GM23248 (cell line): ENCODE data around the gene RAD51B. TPM values are rescaled to one million over a fixed set of nuclear protein-coding genes. Genes with fewer than 3 reads are reported as not detected.

Experiments
- DNase-seq: peaks from one replicate; pipeline ENCODE4 v3.0.0-alpha.2; 2015
- H2AFZ ChIP-seq: fragments of 200-600 bp; sonication (generic); 2 replicates; pipeline ENCODE4 v1.6.1; 2016; ENCODE audit warnings: antibody characterized with exemption
- H3F3A ChIP-seq: fragments of 200-600 bp; sonication (generic); 2 replicates; pipeline ENCODE4 v1.6.1; 2016; ENCODE audit warnings: mild to moderate bottlenecking, antibody characterized with exemption, mixed run types; ENCODE audit not compliant: insufficient read depth
- H3K27ac ChIP-seq: fragments of 200-600 bp; sonication (generic); 2 replicates; pipeline ENCODE4 v1.5.1; 2016; ENCODE audit warnings: mild to moderate bottlenecking
- H3K27me3 ChIP-seq: fragments of 200-600 bp; sonication (generic); replicated peaks from 2 replicates; pipeline ENCODE4 v1.6.1; 2016; ENCODE audit warnings: mild to moderate bottlenecking; ENCODE audit not compliant: insufficient read depth
- H3K36me3 ChIP-seq: fragments of 200-600 bp; sonication (generic); 2 replicates; pipeline ENCODE4 v1.6.1; 2016; ENCODE audit warnings: low read depth, mild to moderate bottlenecking
- H3K4me1 ChIP-seq: fragments of 200-600 bp; sonication (generic); 2 replicates; pipeline ENCODE4 v1.6.1; 2016; ENCODE audit warnings: mild to moderate bottlenecking; ENCODE audit not compliant: insufficient read depth
- H3K4me2 ChIP-seq: fragments of 200-600 bp; sonication (generic); one replicate; pipeline ENCODE4 v1.6.1; 2016; ENCODE audit warnings: mild to moderate bottlenecking; ENCODE audit not compliant: unreplicated experiment
- H3K4me3 ChIP-seq: fragments of 200-600 bp; sonication (generic); 2 replicates; pipeline ENCODE4 v1.5.1; 2016; ENCODE audit warnings: mild to moderate bottlenecking
- H3K79me2 ChIP-seq: fragments of 200-600 bp; sonication (generic); 2 replicates; pipeline ENCODE4 v1.6.1; 2016; ENCODE audit warnings: mild to moderate bottlenecking; ENCODE audit not compliant: insufficient read depth
- H3K9ac ChIP-seq: fragments of 200-600 bp; sonication (generic); 2 replicates; pipeline ENCODE4 v1.6.1; 2016; ENCODE audit warnings: mild to moderate bottlenecking
- H3K9me2 ChIP-seq: fragments of 200-600 bp; sonication (generic); 2 replicates; pipeline ENCODE4 v1.6.1; 2016; ENCODE audit warnings: mixed run types, mild to moderate bottlenecking, moderate library complexity; ENCODE audit not compliant: insufficient read depth
- H3K9me3 ChIP-seq: fragments of 200-600 bp; sonication (generic); one replicate; pipeline ENCODE4 v1.6.1; 2017; ENCODE audit warnings: low read depth
- H4K20me1 ChIP-seq: fragments of 200-600 bp; sonication (generic); 2 replicates; pipeline ENCODE4 v1.6.0; 2016; ENCODE audit not compliant: insufficient read depth
- EZH2 ChIP-seq: fragments of 200-600 bp; sonication (generic); IDR thresholded peaks from 2 replicates; pipeline ENCODE4 v1.6.1; 2018; ENCODE audit warnings: antibody characterized with exemption, mild to moderate bottlenecking; ENCODE audit not compliant: insufficient read depth, poor library complexity, severe bottlenecking
- EZH2phosphoT487 ChIP-seq: fragments of 200-600 bp; sonication (generic); IDR thresholded peaks from 2 replicates; pipeline ENCODE4 v1.6.1; 2018; ENCODE audit warnings: antibody characterized with exemption, moderate library complexity, mild to moderate bottlenecking, low read depth; ENCODE audit not compliant: insufficient read depth
- WGBS, 2 experiments: methylation state at CpG; one replicate each; pipeline ENCODE4 v1.1.6; 2015 to 2017; ENCODE audit warnings: low lambda C conversion rate in 2 of 2, low coverage in 1 of 2; ENCODE audit errors: missing lambda C conversion rate in 2 of 2; 5-methylcytosine and 5-hydroxymethylcytosine counted together
- in situ Hi-C: fragments of 300-500 bp; cut with MboI; formaldehyde crosslinking; loops from 2 replicates; pipeline ENCODE4 v1.15.0; 2020
- polyA plus RNA-seq: library from polyadenylated mRNA; unstranded; fragments of >200 nt; fragmentation: Nextera tagmentation; extraction: Ambion mirVana; gene quantifications from 2 replicates; pipeline ENCODE4 v1.2.1, GENCODE V29; 2016
- total RNA-seq: library from RNA; depleted of rRNA; stranded (reverse); fragments of >200 nt; shearing (Covaris generic); gene quantifications from 2 replicates; pipeline ENCODE4 v1.2.3, GENCODE V29; 2014

RAD51B gene
- total and polyA plus RNA-seq, 2 experiments from 2014 or later, result 4.0 to 8.8 TPM

GRCh38 chr14:68228656-68229055, 409.1 kb downstream of the RAD51B start:
- no peaks in the 10 kb centered on the region for H3K79me2 ChIP-seq
- no peaks in the 10 kb centered on the region for H3K27me3 ChIP-seq
- no peak overlapping the region for H3K4me2 ChIP-seq
- H3K36me3 ChIP-seq, result no peaks in the 10 kb centered on the region
- TF ChIP-seq EZH2phosphoT487 (no peak), EZH2 (no peak)
- WGBS, 2 experiments, result 97 to 100% methylated on average over 3 of the region's 3 CpGs
- H3K9me3 ChIP-seq, result no peaks in the 10 kb centered on the region
- no peak overlapping the region for H2AFZ ChIP-seq
- in situ Hi-C loops, result no loop called here
- no peaks in the 10 kb centered on the region for H3K9me2 ChIP-seq
- no peak overlapping the region for H3K4me3 ChIP-seq
- no peaks in the 10 kb centered on the region for H4K20me1 ChIP-seq
- no peak overlapping the region for H3K9ac ChIP-seq
- no peak for DNase-seq
- peaks cover 19% of the 10 kb centered on the region for H3F3A ChIP-seq
- H3K4me1 ChIP-seq, result peaks cover 32% of the 10 kb centered on the region
- no peak overlapping the region for H3K27ac ChIP-seq

- no peak overlapping the region for H2AFZ ChIP-seq
- H3K27me3 ChIP-seq, result no peaks in the 10 kb centered on the region
- no peak for TF ChIP-seq EZH2
- TF ChIP-seq EZH2phosphoT487, result no peak
- no peaks in the 10 kb centered on the region for H3K79me2 ChIP-seq
- no peak overlapping the region for H3K4me3 ChIP-seq
- peaks cover 19% of the 10 kb centered on the region for H3F3A ChIP-seq
- H3K9ac ChIP-seq, result no peak overlapping the region
- no peak overlapping the region for H3K27ac ChIP-seq
- H4K20me1 ChIP-seq, result no peaks in the 10 kb centered on the region
- DNase-seq, result no peak
- peaks cover 32% of the 10 kb centered on the region for H3K4me1 ChIP-seq
- H3K36me3 ChIP-seq, result no peaks in the 10 kb centered on the region
- no peaks in the 10 kb centered on the region for H3K9me2 ChIP-seq
- H3K9me3 ChIP-seq, result no peaks in the 10 kb centered on the region
- in situ Hi-C loops, result no loop called here
- H3K4me2 ChIP-seq, result no peak overlapping the region
- WGBS, 2 experiments, result 98 to 99% methylated on average over 3 of the region's 3 CpGs
Observed at GRCh38 chr14:68229423-68230100, 410.0 kb downstream of the RAD51B start.

DNA sequence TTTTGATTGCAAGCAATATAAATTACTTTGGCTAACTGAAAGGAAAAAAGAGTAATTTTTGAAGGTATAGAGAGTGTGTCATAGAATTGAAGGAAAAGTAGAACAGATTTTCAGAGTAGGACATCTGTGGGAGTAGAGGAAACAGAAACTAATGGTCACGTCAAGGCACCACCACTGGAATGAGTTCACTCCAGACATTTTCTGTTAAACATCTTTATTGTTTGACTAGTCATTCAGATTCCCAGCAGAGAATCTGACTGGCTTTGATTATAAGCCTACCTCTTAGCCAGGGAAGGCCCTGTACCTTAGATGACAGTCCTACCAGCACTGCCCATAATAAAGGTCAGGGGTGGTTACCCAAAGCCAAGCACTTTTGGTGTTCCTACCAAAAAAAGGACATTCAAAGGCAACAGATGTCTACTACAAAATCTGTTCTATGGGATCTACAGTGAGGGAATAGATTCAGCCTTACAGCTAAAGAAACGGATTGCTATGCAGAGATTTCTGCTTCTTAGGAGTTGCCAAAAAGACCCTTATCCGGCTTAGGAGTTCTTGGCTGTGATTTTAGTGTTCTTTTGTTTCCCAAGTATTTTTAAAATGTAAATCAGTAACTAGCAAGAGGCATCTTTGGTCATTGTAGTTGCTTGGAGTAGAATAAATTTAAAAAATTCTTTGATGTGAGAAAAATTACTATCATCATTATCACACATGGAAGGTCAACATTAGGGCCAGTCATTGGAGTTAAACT, 410.8 kb downstream of the RAD51B start:
- Histone ChIP-seq H3K4me3 (no peak overlapping the region), H3K27ac (no peak overlapping the region), H2AFZ (no peak overlapping the region), H3K36me3 (no peaks in the 10 kb centered on the region), H3K9me2 (no peaks in the 10 kb centered on the region), H3K27me3 (no peaks in the 10 kb centered on the region), H3K9me3 (no peaks in the 10 kb centered on the region), H4K20me1 (no peaks in the 10 kb centered on the region), H3K79me2 (no peaks in the 10 kb centered on the region), H3K4me2 (no peak overlapping the region), H3F3A (peaks cover 19% of the 10 kb centered on the region), H3K4me1 (peaks cover 32% of the 10 kb centered on the region), H3K9ac (no peak overlapping the region)
- in situ Hi-C loops, result no loop called here
- TF ChIP-seq EZH2phosphoT487 (no peak), EZH2 (no peak)
- DNase-seq, result no peak
- 81 to 82% methylated on average over 3 of the region's 3 CpGs for WGBS, 2 experiments

- 95 to 100% methylated on average over 2 of the region's 2 CpGs for WGBS, 2 experiments
- Histone ChIP-seq H3K9me2 (no peaks in the 10 kb centered on the region), H3K36me3 (no peaks in the 10 kb centered on the region), H3F3A (peaks cover 19% of the 10 kb centered on the region), H3K79me2 (no peaks in the 10 kb centered on the region), H3K27me3 (no peaks in the 10 kb centered on the region), H2AFZ (no peak overlapping the region), H3K4me3 (0 out of 2 replicates have a peak overlapping the region, but pooled peaks have one; percentile 6), H3K4me2 (peak overlapping the region; percentile 53), H3K27ac (peak overlapping the region; percentile 91), H3K9me3 (no peaks in the 10 kb centered on the region), H3K4me1 (peaks cover 32% of the 10 kb centered on the region), H3K9ac (peak overlapping the region; percentile 66; the same call in 1 of the 2 replicates), H4K20me1 (no peaks in the 10 kb centered on the region)
- TF ChIP-seq EZH2phosphoT487 (no peak), EZH2 (no peak)
- in situ Hi-C loops, result no loop called here
- DNase-seq, result peak; percentile 39
Observed at GRCh38 chr14:68230950-68231717, 411.6 kb downstream of the RAD51B start.
